ENCODE data around the gene RHBDF1.

The RHBDF1 gene

DNA sequence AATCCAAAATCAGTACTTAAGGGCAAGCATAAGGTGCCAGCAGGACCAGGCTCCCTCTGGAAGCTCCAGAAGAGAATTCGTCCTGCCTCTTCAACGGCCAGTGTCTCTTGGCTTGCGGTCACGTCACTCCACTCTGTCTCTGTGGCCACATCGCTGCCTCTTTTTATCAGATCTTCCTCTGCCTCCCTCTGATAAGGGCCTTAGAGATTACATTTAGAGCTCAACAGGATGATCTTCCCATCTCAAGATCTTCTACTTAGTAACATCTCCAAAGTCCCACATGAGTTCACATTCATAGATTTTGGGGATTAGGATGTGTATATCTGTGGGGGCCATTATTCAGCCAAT, 22.5 kb upstream of the RHBDF1 start:
- H3K4me3 ChIP-seq (ENCODE audit: low read length), result no peak overlapping the region
- H3K36me3 ChIP-seq (ENCODE audit: control insufficient read depth, insufficient read depth, low read length), result peaks cover 16% of the 10 kb centered on the region
- no peaks in the 10 kb centered on the region for H3K9me3 ChIP-seq (ENCODE audit: control insufficient read depth, insufficient read depth, low read length)
- no CpG with 5 or more reads among the region's 5 CpGs for WGBS (ENCODE audit: insufficient coverage, insufficient read length)
- no peak for DNase-seq (ENCODE audit: low read depth, low spot score)
- H3K27me3 ChIP-seq (ENCODE audit: control insufficient read depth, insufficient read depth, low read length), result no peaks in the 10 kb centered on the region
- H3K4me1 ChIP-seq (ENCODE audit: control insufficient read depth, insufficient read depth, low read length), result no peaks in the 10 kb centered on the region
- no peak overlapping the region for H3K27ac ChIP-seq (ENCODE audit: low read length)

DNA sequence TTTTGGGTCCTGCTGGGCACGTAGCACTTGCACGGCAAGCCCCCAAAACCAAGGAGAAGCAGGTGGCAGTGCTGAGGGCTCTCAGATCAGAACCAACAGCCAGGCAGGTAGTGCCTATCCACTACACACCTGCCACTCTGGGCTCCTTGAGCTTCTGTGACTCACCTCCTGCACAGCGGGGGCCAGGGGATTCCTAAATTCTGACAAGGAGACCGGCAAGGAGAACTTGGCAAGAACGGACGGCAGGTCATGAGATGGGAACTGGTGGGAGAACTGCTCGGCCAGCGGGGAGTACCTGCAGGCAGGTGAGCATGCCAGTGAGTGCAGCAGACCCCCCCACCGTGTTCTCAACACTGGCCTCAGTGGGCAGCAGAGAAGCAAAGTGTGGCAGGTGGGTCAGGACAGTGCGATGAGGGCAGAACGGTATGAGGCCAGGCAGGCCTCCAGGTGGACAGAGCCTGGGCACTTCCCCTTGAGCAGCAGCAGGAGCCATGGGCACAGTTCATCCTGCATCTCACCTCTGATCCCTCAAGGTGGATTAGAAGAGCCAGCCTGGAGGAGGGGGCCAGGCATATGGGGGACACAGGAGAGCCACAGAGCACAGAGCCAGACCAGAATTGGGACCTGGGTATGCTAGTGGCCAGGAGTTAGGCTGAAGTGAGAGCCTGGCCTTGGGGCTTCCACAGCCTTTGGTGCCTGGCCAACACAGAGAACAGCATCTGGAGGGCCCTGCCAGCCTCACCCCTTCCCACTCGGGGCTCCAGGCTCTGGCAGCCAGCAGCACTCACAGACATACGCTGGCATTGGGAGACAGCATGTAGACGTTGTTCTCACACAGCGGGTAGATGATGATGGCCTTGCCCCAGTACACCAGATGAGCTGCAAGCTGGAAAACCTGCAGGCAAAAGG, 20.3 kb upstream of the RHBDF1 start:
- Histone ChIP-seq H3K9me3 (ENCODE audit: control insufficient read depth, insufficient read depth, low read length) (no peaks in the 10 kb centered on the region), H3K4me1 (ENCODE audit: control insufficient read depth, insufficient read depth, low read length) (no peaks in the 10 kb centered on the region), H3K4me3 (ENCODE audit: low read length) (no peak overlapping the region), H3K36me3 (ENCODE audit: control insufficient read depth, insufficient read depth, low read length) (peaks cover 17% of the 10 kb centered on the region), H3K27me3 (ENCODE audit: control insufficient read depth, insufficient read depth, low read length) (no peaks in the 10 kb centered on the region), H3K27ac (ENCODE audit: low read length) (no peak overlapping the region)
- DNase-seq (ENCODE audit: low read depth, low spot score), result no peak
- WGBS (ENCODE audit: insufficient coverage, insufficient read length), result no CpG with 5 or more reads among the region's 15 CpGs

DNA sequence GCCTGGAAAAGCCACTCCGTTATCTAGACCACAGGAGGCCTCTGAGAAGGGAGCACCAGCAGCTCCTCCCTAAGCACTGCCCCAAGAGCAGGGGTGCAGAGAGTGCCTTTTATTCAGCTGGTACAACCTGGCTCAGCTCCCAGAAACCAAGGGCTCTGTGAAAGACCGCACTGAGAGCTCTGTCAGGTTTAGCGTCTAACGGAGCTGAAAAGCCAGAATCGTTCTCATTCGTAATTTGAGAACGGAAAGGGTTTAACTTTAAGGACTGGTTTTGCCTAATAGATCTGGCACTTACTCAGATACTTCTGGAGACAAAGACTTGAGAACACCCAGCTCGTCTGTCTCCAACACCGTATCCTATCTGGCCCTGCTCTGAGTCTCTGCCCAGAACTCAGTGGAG, 19.1 kb upstream of the RHBDF1 start:
- no peaks in the 10 kb centered on the region for H3K9me3 ChIP-seq (ENCODE audit: control insufficient read depth, insufficient read depth, low read length)
- H3K4me3 ChIP-seq (ENCODE audit: low read length), result no peak overlapping the region
- H3K27me3 ChIP-seq (ENCODE audit: control insufficient read depth, insufficient read depth, low read length), result no peaks in the 10 kb centered on the region
- DNase-seq (ENCODE audit: low read depth, low spot score), result no peak
- no peak overlapping the region for H3K27ac ChIP-seq (ENCODE audit: low read length)
- H3K36me3 ChIP-seq (ENCODE audit: control insufficient read depth, insufficient read depth, low read length), result peaks cover 17% of the 10 kb centered on the region
- WGBS (ENCODE audit: insufficient coverage, insufficient read length), result no CpG with 5 or more reads among the region's 9 CpGs
- no peaks in the 10 kb centered on the region for H3K4me1 ChIP-seq (ENCODE audit: control insufficient read depth, insufficient read depth, low read length)

DNA sequence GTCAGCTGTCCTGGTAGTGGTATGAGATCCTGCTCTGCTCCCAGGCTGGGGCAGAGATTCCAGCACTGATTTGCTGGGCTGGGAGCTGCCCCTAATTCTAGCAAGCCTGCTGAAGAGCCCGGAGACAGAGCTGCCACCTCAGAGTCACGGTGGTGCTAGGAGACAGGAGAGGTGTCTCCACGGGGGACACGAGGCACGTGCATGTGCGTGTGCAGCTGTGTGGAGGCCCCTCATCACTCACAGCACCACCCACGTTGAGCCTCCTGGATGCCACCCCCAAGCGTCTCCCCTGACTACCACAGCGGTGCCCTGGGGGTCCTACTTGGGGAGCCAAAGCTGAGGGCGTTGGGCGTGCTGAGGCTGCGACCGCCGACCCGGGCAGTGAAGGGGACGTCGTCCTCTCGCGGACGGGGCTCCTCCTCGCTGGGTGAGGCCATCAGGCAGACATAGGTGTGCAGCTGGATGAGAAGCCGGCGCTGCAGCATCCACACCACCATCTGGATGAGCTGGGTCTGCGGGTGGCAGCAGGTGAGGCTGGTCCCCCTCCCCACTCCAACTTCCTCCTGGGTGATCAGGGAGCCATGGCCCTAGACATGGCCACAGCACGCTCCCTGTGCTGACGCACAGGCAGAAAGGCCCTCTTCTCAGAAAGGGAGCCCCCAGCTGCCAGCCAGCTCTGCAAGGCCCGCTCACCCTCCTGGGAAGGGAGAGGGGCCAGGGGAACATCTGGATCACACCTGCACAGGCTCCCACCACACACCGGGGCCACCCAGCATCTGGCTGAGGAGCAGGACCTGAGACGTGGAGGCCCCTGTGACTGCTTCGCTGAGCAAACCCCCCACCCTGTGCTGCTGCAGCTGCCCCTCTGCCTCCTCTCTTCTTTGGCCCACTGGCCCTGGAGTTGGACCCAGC, 17.2 kb upstream of the RHBDF1 start:
- H3K27ac ChIP-seq (ENCODE audit: low read length), result no peak overlapping the region
- H3K4me1 ChIP-seq (ENCODE audit: control insufficient read depth, insufficient read depth, low read length), result no peaks in the 10 kb centered on the region; the same call in 1 of the 2 replicates
- peaks cover 29% of the 10 kb centered on the region for H3K36me3 ChIP-seq (ENCODE audit: control insufficient read depth, insufficient read depth, low read length)
- no peaks in the 10 kb centered on the region for H3K9me3 ChIP-seq (ENCODE audit: control insufficient read depth, insufficient read depth, low read length)
- no peak overlapping the region for H3K4me3 ChIP-seq (ENCODE audit: low read length)
- H3K27me3 ChIP-seq (ENCODE audit: control insufficient read depth, insufficient read depth, low read length), result no peaks in the 10 kb centered on the region
- DNase-seq (ENCODE audit: low read depth, low spot score), result no peak
- no CpG with 5 or more reads among the region's 30 CpGs for WGBS (ENCODE audit: insufficient coverage, insufficient read length)

DNA sequence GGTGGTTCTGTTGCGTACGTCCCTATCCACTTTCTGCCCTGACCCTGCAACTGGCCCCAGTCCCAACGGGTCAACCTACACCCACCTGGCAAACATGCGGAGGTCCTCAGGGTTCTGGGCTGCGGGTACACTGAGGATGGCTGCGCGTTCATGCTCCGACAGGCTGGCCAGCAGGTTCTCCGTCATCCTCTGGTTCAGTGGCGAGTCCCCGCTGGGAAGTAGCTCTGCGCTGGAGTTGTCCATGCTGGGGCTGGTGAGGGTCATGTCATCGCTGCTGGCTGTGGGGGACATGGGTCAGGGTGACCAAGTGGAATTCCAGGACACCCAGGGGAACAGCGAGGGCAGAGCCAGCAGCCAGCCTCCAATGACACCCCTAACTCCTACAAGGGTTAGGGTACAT, 16.2 kb upstream of the RHBDF1 start:
- no peak overlapping the region for H3K27ac ChIP-seq (ENCODE audit: low read length)
- H3K36me3 ChIP-seq (ENCODE audit: control insufficient read depth, insufficient read depth, low read length), result peaks cover 35% of the 10 kb centered on the region
- no peak overlapping the region for H3K4me3 ChIP-seq (ENCODE audit: low read length)
- WGBS (ENCODE audit: insufficient coverage, insufficient read length), result no CpG with 5 or more reads among the region's 14 CpGs
- DNase-seq (ENCODE audit: low read depth, low spot score), result no peak
- no peaks in the 10 kb centered on the region; the same call in 1 of the 2 replicates for H3K4me1 ChIP-seq (ENCODE audit: control insufficient read depth, insufficient read depth, low read length)
- no peaks in the 10 kb centered on the region for H3K27me3 ChIP-seq (ENCODE audit: control insufficient read depth, insufficient read depth, low read length)
- H3K9me3 ChIP-seq (ENCODE audit: control insufficient read depth, insufficient read depth, low read length), result no peaks in the 10 kb centered on the region

DNA sequence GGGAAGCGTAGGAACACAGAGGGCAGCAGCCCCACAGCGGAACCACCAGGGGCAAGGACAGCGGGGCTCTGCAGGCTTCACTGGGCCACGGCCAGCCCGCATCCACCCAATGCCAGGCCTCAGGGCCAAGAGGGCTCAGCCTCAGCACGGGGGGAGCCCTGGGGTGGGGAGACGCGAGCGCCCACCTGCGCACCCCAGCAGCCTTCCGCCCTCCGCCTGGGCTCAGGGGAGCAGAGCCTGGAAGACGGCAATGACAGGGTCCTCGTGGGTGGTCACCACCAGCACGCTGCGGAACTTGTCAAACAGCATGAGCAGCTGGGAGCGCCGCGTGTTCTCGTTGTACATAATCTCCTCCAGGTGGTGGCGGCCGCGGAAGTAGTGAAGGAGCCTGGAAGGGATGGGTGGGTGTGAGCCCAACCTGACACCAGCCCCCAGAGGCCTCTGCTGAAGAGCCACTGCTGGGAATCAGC, 14.1 kb upstream of the RHBDF1 start:
- H3K27ac ChIP-seq (ENCODE audit: low read length), result no peak overlapping the region
- no peak for DNase-seq (ENCODE audit: low read depth, low spot score)
- H3K4me3 ChIP-seq (ENCODE audit: low read length), result no peak overlapping the region
- H3K4me1 ChIP-seq (ENCODE audit: control insufficient read depth, insufficient read depth, low read length), result peaks cover 3% of the 10 kb centered on the region; the same call in 1 of the 2 replicates
- no peaks in the 10 kb centered on the region for H3K9me3 ChIP-seq (ENCODE audit: control insufficient read depth, insufficient read depth, low read length)
- WGBS (ENCODE audit: insufficient coverage, insufficient read length), result no CpG with 5 or more reads among the region's 23 CpGs
- no peaks in the 10 kb centered on the region for H3K27me3 ChIP-seq (ENCODE audit: control insufficient read depth, insufficient read depth, low read length)
- H3K36me3 ChIP-seq (ENCODE audit: control insufficient read depth, insufficient read depth, low read length), result peaks cover 35% of the 10 kb centered on the region

DNA sequence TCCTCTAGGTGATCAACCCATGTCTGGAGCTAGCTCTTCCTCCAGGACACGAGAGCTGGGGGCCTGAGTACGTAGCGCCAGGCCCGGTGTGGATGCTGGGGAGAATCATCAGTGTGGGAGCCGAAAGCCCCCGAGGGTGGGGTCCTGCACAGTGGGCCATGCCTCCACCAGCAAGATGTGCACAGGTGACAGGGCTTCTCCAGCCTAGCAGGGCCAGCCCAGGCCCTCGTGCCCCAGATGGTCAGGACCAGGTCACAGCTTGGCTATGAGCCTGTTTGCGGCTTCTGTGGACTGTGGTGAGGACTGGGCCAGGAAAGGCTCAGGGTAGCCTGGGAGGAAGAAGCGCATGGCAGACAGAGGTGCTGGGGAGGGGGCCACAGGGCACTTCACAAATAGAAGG, 13.4 kb upstream of the RHBDF1 start:
- Histone ChIP-seq H3K4me1 (ENCODE audit: control insufficient read depth, insufficient read depth, low read length) (peaks cover 3% of the 10 kb centered on the region; the same call in 1 of the 2 replicates), H3K9me3 (ENCODE audit: control insufficient read depth, insufficient read depth, low read length) (no peaks in the 10 kb centered on the region), H3K27me3 (ENCODE audit: control insufficient read depth, insufficient read depth, low read length) (no peaks in the 10 kb centered on the region), H3K4me3 (ENCODE audit: low read length) (no peak overlapping the region), H3K27ac (ENCODE audit: low read length) (no peak overlapping the region), H3K36me3 (ENCODE audit: control insufficient read depth, insufficient read depth, low read length) (peaks cover 35% of the 10 kb centered on the region)
- no CpG with 5 or more reads among the region's 9 CpGs for WGBS (ENCODE audit: insufficient coverage, insufficient read length)
- no peak for DNase-seq (ENCODE audit: low read depth, low spot score)

DNA sequence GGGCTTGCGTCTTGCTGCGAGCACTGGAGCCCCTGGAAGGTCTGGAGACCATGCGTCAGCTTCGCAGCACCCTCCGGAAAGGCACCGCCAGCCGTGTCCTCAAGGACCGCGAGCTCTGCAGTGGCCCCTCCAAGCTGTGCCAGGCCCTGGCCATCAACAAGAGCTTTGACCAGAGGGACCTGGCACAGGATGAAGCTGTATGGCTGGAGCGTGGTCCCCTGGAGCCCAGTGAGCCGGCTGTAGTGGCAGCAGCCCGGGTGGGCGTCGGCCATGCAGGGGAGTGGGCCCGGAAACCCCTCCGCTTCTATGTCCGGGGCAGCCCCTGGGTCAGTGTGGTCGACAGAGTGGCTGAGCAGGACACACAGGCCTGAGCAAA, 13.0 kb upstream of the RHBDF1 start:
- no peak for DNase-seq (ENCODE audit: low read depth, low spot score)
- Histone ChIP-seq H3K4me3 (ENCODE audit: low read length) (no peak overlapping the region), H3K36me3 (ENCODE audit: control insufficient read depth, insufficient read depth, low read length) (peaks cover 34% of the 10 kb centered on the region), H3K27ac (ENCODE audit: low read length) (no peak overlapping the region), H3K4me1 (ENCODE audit: control insufficient read depth, insufficient read depth, low read length) (peaks cover 3% of the 10 kb centered on the region; the same call in 1 of the 2 replicates), H3K9me3 (ENCODE audit: control insufficient read depth, insufficient read depth, low read length) (no peaks in the 10 kb centered on the region), H3K27me3 (ENCODE audit: control insufficient read depth, insufficient read depth, low read length) (no peaks in the 10 kb centered on the region)
- WGBS (ENCODE audit: insufficient coverage, insufficient read length), result no CpG with 5 or more reads among the region's 18 CpGs

DNA sequence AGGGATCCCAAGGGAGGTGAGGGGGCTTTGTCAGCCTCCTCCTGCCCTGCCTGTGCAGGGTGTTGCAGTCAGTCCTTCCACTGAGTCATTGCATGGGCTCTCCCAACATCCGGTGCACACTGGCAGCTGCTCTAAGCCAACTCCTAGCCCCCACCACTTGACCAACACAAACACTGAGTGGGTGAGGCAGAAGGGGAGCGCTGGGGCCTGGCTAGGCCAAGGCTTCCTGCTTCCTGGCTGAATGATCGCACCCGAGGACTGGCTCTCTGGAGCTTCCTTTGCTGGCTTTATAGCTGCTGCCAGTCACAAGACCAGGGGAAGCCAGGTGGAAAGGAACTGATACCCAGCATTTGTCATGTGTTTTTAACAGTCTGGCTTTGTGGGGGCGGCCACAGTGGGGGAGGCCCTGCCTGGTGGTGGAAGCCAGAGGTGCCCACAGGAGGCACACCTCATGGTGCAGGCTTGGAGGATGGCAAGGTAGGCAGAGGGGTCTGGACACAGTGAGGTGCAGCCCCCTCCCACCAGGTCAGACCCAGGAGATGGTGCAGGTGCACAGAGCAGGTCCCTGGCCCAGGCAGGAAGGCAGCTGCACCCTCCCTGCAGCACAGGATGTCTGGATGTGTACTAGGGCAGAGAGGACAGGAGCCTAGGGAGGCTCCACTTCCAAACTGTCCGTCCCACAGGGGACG, 12.4 kb upstream of the RHBDF1 start:
- H3K36me3 ChIP-seq (ENCODE audit: control insufficient read depth, insufficient read depth, low read length), result peaks cover 31% of the 10 kb centered on the region
- peaks cover 3% of the 10 kb centered on the region; the same call in 1 of the 2 replicates for H3K4me1 ChIP-seq (ENCODE audit: control insufficient read depth, insufficient read depth, low read length)
- WGBS (ENCODE audit: insufficient coverage, insufficient read length), result no CpG with 5 or more reads among the region's 7 CpGs
- no peaks in the 10 kb centered on the region for H3K27me3 ChIP-seq (ENCODE audit: control insufficient read depth, insufficient read depth, low read length)
- no peaks in the 10 kb centered on the region for H3K9me3 ChIP-seq (ENCODE audit: control insufficient read depth, insufficient read depth, low read length)
- H3K27ac ChIP-seq (ENCODE audit: low read length), result no peak overlapping the region
- no peak for DNase-seq (ENCODE audit: low read depth, low spot score)
- no peak overlapping the region for H3K4me3 ChIP-seq (ENCODE audit: low read length)

Data from iPS DF 6.9 (cell line).